8988T (cell line): ENCODE data around the gene CFAP54.

ENCODE experiments used
- DNase-seq: peaks from one replicate; pipeline ENCODE4 v3.0.0; 2011

CFAP54 gene

GRCh38 chr12:96902076-96902475, 412.7 kb downstream of the CFAP54 start:
- no peak for DNase-seq

GRCh38 chr12:96906498-96906848, 417.1 kb downstream of the CFAP54 start:
- peak; percentile 13 for DNase-seq

GRCh38 chr12:96906849-96907670, 417.7 kb downstream of the CFAP54 start, which contains the start of gene NEDD1:
Gene NEDD1, plus strand, starts transcription at chr12:96907257. Its CDS starts 2,503 bp downstream, at chr12:96909760.
- DNase-seq: peak; percentile 75

- DNase-seq: no peak
Measured at GRCh38 chr12:96907671-96908422, 418.5 kb downstream of the CFAP54 start.

- no peak for DNase-seq
Measured at GRCh38 chr12:96908423-96908675, 419.0 kb downstream of the CFAP54 start.

- no peak for DNase-seq
Measured at GRCh38 chr12:96912261-96912660, 422.9 kb downstream of the CFAP54 start.

GRCh38 chr12:96912943-96913342, 423.6 kb downstream of the CFAP54 start:
- DNase-seq: no peak

- DNase-seq: no peak
Measured at GRCh38 chr12:96919510-96920210, 430.3 kb downstream of the CFAP54 start.
